ENCODE measurements around the gene EEIG1.

Gene EEIG1

DNA sequence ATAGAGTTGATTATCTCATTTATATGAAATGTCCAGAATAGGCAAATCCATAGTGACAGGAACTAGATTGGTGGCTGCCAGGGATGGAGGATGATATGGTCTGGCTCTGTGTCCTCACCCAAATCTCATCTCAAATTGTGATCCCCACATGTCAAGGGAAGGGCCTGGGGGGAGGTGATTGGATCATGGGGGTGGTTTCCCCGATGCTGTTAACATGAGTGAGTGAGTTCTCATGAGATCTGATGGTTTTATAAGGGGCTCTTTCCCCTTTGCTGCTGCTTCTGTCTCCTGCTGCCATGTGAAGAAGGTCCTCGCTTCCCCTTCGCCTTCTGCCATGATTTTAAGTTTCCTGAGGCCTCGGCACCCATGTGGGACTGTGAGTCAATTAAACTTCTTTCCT, 21.4 kb downstream of the EEIG1 start:
- no peak for DNase-seq

DNA sequence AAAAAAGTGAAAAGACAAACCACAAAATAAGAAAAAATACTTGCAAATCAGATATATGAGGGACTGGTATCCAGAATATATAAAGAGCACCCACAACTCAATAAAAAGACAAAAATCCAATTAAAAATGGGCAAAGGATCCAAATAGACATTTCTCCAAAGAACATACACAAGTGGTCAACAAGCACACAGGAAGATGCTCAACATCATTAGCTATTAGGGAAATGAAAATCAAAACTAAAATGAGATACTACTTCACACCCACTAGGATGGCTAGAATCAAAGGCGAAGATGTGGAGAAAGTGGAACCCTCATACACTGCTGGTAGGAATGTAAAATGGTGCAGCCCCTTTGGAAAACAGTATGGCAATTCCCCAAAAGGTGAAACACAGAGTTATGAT, 22.1 kb downstream of the EEIG1 start:
- no peak for DNase-seq

DNA sequence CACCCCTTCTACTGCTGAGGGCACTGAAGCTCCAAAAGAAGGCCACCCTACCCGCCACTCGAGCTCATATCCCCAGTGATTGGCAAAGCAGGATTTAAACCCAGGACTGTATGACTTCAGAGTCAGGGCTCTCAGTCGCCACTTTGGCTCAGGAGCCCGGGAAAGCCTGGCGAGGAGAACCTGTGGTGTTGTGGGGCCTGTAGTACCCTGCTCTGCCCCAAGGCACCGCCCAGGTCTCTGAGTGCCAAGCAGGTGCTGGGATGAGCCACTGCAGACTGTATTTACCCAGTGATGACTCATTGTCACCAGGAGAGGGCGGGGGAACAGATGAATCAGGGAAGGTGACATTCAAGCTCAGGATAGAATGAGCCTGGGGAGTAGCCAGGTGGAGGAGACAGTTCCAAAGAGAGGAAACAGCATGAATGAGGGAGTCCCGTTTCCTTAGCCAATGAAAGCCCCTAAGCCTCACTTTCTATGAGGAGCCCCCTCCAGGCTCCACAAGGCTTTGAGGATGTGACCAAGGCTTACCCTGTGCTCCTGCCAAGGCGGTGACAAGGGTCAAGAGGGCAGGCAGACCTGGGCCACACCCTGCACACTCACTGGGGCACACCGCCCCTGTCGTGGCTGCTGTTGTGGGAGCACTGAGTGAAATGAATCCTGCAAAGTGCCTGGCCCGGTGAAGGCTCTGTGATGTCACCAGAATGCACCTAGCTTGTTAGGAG, 25.3 kb downstream of the EEIG1 start:
- DNase-seq = no peak

DNA sequence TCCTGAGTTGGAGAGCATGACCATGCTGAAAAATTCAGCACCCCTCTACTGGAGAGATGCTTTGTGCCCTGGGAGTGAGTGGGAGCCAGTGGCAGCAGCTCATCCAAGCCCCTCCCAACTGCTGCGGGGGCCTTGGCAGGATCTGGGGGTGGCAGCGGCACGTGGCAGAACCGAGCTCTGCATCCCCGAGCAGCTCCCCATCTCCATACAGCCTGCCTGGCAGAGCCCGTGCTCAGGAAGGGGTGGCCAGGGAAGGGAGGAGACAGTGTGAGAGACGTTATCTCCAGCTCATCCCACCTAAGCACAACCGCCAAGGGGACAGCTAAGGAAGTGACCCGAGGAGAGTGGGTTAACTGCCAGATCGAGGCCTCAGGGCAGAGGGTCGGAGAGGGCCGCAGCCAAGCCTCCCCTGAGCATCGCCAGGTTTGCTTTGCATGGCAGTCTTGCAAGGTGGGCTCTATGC, 25.9 kb downstream of the EEIG1 start:
- DNase-seq = no peak

DNA sequence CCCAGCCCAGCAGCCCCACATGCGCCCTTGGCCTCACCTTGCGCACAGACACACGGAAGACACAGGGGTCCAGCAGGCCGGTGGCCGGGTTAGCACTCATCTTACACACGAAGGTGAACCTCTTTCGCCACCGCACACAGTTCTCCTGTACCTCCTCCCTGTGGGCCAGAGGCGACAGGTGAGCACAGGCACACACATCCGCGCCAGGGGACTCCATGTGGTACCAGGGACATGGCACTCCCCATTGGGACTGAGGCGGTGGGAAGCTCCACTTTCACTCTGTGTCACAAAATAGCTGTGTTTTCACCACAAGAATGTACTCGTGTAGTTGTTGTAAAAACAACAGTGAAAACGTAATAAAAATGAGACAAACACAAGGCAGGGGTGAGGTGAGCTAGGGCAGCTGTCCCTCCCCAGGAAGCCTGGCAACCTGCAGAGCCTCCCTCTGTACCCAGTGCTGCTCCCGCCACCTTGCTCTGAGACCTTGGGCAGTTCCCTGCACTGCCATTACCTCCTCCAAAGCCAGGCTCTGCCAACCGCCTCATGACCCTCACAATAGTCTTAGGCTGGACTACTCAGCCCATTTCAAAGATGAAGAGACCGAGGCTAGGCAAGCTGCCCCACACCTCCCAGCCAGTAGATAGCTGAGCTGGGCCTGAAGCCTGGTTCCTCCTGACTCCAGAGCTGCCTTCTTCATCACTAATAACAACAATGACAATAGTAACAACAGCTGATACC, 26.9 kb downstream of the EEIG1 start:
- no peak for DNase-seq

DNA sequence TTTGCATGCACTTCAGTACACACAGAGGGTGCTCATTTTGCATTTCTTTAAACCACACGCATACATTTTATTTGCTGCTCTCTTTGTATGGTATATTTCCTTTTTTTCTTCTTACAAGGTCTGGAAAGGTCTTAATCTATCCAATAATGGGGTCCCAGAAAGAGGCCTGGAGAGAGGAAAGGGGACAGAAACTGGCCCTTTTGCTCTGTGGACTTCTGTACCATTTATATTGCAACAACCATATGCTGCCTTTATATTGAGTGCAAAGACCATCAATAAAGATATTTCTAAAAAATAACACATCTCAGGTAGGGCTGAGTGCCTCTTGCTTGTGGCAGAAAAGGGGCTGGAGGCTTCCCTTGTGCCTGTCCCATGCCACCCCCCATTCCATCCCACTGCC, 27.6 kb downstream of the EEIG1 start:
- DNase-seq = no peak

DNA sequence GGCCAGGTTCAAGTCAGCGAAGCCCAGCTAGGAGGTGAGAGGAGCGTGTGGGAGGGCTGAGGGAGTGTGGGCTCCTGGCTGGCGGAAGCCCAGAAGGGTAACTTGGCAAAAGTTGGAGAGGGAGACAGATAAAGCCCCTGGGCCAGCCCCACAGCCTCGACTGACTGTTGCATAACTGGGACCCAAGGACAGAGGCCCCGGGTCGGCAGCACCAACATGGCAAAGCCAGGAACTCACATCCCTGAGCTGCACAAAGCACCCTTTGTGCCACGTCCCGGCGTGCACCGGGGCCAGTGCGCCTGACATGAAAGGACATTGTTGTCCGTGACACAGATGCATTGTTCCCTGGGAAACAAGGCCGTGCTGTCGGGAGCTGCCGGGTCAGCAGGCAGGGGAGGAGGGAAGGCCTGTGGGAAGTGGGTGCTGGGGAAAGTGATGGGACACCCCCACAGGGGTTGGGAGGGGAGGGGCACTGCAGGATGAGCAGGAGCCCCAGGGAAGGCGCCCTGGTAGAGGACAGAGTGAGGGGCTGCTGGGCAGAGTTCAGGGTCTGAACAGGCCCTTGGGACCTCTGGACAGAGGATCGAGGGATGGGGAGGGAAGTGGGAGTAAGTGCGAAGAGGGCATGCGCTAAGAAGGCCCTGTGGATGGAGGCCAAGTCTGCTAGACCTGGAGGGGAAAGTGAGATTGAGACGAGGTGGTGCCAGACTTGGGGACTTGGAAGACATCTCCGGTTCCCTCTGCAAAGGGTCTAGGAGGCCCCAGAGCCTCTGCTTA, 30.1 kb downstream of the EEIG1 start:
- no peak for DNase-seq

DNA sequence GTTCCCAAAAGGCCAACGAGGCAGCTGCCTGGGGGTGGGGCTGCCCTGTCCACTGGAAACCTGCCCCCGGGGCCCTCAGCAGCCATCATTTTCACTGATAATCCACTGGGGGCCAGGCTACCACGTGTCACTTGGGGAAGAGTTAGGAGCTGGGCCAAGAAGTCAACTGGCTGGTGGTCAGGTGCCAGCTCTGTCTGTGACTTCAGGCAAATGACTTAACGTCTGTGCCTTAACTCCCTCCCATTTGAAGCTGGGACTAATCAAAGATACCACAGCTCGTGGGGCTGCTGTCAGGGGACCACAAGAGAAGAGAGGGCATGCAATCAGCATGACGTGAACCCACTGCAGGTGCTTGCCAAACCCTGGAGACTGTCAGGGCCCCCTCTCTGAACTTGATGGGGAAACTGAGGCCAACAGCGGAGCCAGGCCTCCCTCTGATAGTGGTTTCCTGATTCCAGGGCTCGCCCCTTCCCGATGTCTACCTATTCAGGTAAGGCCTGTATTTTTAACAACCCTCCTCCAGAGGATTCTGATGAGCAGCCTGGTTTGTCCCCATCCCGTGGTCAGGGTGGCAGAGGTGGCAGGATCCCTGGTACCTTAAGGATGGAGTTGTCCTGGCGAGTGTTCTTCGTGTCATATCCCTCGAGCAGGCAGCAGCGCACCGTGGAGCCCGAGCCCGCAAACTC, 30.8 kb downstream of the EEIG1 start:
- DNase-seq = no peak

DNA sequence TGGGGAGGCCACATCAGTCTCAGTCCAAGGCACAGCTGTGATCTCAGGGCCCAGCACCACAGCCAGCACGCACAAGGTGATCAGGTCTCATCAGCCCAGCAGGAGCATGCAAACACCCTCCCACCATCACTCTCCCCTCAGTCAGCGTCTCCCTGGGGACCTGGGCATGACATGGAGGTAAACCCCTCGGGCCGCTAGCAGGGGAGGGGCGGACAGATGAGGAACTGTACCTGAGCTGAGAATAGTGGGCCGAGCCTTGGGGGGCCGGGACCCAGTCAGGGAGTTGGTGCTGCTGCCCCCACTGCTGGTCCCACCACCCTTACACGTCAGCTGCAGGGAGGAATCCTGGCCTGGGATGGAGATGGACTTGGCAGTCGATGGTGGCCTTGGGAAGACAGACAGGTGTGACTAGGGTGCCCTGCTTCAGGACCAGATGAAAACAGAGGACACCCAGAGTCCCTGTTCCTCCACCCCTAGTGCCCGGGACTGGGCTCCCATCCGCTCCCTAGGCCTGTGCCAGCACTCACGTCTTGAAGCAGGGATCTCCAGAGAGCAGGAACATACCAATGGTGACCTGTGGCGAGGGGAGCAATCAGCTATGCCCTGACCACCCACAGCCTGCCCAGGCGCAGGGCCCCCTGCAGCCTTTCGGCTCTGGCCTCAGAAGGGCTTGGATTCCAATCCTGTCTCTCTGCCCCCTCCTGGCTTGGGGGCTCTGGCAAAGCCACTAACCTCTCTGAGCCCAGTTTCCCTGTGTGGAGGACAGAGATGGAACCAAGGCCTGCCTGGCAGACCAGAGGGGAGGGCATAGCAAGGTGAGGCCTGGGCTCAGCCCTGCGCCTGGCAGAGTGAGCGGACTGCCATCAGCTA, 32.7 kb downstream of the EEIG1 start:
- DNase-seq = no peak

DNA sequence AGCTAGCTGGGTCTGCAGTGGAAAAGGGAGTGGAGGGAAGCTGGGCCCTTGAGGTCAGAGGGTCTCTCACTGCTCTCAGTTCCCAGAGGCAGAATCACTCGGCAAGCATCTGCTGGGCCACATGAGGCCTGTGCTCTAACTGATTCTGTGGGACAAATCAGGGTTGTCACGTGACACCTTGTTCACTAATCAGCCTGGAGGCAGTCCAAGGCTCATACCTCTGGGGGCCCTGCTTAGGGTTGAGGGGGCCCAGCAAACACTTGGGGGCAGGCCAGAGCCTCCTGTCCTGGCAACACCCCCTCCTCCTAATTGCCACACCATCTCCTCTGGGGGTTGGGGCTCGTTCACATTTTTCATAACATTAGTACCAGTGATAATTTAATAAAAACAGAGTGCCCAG, 34.1 kb downstream of the EEIG1 start:
- no peak for DNase-seq

DNA sequence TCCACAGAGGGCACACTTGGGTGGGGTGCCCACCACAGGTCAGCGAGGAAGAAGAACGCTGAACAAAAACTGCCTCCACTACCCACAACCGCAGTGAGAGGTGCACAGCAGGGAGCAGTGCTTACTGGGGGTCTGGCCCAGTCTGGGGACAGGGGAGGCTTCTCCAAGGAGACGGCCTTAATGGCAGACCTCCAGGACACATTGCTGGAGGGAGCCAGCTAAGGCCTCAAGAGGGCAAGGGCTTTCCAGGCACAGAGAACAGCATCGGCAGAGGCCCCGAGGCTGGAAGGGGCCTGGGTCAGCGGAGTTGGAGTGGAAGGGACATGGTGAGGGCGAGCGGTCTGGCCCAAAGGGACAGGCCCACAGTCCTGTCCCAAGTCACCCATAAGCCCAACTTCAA, 34.8 kb downstream of the EEIG1 start:
- DNase-seq = no peak

DNA sequence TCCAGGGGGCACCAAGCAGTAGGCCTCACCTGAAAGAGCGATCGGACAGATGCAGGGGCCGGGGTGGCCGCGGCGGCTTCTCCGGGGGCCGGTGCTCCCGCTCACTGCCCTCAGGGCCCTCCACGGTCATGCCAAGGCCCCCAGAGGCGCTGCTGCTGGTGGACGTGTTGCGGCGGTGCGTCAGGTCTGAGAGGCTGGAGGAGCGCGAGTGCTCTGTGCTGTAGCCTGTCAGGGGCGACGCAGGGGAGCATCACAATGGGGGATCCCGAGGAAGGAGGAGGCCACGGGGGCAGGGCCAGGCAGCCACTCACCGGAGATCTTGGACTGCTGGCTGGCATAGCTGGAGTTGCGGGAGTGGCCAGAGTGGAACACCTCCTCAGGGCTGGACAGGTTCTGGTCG, 35.5 kb downstream of the EEIG1 start:
- no peak for DNase-seq

DNA sequence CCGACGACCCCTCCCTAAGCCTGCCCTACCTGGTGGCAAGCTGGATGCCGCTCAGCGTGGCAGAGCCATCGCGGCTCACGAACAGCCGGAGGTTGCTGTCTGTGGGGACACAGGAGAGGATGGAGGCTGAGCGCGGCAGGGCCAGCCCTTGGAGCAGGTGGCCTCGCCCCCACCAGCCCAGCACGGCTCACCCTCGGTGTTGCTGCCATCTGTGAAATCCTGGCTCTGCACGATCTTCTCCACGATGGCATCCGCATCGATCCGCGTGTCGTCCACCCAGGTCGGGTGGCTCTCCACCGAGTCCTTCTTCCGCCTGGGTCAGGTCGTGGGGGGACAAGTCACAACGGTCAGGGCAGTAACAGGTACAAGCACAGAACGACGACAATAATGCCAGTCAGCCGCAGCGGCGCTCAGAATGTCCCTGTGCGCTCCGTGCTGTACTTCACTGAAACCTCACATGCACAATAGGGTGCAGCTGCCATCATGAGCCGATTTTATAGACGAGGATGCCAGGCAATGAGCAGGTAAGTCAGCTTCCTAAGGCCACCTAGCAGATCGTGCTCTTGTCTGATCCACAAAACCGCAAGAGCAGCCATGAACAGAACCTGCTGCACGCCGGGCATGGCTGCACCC, 36.1 kb downstream of the EEIG1 start:
- DNase-seq = no peak

DNA sequence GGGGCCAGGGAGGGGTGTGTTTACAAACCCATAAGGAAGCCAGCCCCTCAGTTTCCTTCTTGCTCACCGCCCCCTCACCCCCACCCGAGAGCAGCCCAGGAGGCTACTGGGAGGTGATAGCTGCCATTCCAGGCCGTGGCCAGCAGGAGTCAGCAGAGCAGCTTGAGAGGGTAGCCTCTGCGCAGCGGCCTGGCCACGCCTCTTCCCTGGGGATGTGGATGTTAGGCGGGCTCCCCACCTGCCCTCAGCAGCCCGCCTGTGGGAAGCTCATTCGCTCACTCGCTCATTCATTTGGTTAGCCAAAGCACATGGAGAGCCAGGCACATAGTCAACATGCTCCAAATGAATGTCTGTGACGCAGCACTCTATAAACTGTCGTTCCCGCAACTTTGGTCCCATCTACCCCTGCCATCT, 37.1 kb downstream of the EEIG1 start:
- DNase-seq = peak; percentile 79

DNA sequence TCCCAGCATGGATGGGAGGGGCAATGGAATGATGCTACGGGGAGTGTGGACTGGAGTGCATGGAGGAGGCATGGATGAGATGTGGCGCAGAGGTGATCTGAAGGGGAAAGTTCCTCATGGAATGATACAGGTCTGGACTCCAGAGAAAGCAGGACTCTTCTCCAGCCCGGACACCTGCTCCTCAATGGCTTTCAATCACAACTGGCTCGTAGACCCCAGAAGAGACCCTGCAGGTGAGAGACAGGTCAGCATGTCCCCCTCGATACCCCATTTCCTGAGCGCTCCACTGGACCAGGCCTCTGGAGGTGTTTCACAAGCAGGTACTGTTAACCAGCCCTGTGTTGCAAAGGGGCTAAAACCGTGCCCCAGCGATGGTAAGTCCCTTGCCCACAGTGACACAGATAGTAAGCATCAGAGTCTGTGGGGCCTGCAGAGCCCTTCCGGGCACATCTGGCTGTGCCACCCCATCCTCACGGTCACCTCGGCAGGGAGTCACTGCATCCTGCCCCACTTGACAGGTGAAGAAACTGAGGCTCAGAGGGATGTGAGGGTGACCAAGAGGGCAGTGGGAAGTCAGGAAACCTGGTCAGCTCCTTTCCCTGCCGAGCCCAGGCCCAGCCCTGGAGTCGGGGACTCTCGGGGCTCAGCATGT, 37.7 kb downstream of the EEIG1 start:
- DNase-seq = no peak

DNA sequence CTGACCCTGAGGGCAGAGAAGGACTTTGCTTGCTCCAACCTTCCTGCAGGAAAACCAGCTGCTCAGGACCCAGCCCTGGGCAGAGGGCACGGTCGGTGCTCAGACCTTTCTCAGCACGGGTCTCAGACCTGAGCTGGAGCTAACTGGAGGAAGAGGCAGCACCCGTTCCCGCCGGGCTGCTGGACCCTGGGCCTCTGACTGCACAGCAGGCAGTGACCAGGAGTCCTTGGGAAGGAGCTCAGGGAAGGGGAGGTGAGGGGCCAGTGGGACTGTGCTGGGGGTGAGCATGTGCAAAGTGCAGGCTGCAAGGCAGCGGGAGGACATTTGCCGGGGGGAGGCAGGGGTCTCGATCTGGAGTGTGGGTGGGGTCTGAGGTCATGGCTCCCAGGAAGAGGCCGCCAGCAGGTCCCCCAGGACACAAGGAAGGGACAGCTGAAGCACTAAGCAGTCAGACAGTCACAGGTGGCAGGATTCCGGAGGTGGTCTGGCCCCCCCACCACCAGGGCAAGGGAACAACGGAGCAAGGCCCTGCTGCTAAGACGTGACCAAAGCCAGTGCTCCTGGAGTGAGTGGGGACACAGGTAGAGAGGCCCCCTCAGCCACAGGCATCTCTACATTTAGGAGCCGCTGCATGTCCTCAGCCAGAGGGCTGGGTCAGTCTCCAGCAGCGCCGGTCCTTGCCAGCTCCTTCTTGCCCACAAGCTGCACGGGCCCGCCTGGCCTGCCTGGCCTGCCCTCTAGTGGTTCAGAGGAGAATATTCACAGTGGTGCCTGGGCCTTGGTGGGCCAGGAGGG, 38.4 kb downstream of the EEIG1 start:
- peak; percentile 67 for DNase-seq

DNA sequence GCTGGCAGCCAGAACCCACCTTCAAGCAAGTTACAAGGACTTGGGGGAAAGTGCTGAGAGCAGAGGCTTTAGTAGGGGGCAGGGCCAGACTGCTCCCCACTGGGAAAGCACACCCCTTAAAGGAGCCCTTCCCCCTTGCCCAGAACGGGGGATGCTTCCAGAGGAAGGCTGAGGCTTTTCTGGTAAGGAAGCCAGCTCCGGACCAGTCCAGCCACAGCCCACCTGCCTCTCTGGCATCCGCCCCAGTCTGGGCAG, 38.9 kb downstream of the EEIG1 start:
- DNase-seq = no peak

DNA sequence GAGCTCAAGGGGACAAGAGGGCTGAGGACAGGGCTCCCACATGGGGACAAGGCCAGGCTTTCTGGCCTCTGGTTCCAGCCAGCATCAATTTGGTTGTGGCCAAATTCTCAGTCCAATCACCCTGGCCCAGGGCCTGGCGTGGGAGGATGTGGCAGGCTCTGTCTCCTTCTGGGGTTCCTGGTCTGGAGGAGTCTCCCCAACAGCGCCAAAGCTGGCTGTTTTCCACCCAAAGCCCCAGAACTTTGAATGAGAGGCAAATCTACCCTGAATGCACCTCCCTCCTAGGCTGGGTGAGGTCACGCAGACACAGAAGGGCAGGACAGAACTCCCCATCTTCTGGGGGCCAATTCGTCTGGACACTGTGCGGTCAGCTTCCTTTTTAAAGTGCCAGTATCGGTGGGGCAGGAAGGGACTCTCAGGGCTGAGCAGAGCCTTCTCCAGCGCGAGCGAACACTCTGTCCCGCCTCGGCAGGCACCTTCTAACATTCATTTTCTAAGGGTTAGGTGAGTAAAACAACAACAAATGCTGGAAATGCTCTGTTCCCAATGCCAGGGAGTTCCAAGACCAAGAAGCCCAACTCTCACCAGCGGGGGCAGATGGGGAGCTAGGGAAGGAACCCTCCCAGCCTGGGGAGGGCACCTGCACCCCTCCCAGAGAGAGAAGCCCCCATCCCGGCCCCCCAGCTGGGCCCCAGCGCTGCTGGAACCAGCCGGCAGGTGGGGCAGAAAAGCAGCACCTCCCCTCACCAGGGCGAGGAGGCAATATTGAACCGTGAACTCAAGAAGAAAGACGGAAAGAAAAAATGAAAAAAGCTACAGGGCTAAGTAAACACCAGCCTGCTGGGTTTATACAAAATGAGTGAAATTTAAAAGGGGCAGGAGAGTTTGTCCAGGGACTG, 39.5 kb downstream of the EEIG1 start:
- DNase-seq = no peak

DNA sequence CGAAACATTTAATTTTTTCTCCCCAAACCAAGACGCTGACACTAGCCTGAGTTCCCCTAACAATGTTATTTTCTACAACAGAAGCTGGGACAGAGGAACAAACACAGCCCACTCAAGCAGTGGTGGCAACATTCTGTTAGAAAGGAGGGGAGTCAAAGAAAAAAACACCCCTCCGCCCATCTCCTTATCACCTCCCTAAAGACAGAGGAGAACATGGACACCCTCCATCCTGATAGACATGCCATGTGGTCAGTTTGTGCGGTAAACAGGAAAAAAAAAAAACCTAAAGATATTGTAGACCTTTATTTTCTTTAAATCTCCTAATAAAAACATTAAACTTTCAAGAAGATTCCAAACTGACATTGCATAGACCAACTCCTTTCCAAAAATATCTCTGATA, 40.2 kb downstream of the EEIG1 start:
- no peak for DNase-seq

Data from fibroblast of skin of scalp (primary cell).